Measurements from ENCODE around the gene SENP3.

Gene SENP3

DNA sequence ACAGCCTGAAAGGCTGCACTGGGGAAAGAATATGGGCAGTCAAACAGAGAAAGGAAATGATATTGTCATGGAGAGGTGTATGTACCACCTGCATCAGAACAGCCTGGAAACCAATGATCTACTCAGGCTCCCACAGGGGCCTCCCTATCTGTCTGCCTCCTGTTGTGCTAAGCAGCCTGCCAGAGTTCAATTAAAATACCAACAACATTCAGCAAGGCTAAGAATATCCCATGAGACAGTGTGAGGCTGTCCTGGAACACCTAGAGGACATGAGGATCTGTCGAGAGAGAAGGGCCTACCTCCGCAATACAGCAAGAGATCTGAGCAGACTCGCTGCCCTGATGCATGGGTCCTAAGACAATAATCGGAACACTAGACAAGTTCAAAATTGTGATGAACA, 44.6 kb downstream of the SENP3 start:
- no peak for DNase-seq

GRCh38 chr17:7610641-7611040, 48.9 kb downstream of the SENP3 start:
- no peak for DNase-seq

DNA sequence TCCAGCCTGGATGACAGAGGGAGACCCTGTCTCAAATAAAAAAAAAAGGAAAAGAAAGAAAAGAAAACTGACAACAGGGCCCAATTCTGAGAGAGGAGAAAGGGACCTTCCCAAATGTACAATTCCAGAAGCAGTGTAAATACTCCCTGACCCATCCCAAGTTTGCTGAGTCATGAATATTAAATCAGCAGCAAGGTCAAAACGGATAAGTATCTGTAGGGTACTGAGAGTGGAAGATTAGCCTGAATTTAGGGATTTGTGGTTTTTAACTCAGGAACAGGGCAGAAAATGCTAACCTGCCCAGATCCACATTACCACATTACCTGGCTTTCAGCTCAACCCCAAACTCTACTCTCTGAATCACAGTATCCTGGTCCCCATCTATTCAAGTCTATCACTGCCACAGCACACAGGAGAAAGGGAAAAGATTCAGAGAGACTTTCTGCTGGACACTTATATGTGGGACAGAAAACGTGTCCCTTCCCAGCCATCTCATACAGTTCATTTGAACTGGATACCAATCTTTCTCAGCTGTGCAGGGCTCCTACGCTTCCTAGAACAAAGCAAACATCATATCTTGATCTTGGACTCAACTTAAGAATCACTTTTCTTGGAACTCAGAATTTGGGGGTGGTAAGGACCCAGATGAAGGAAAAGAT, 50.0 kb downstream of the SENP3 start:
- DNase-seq: no peak

DNA sequence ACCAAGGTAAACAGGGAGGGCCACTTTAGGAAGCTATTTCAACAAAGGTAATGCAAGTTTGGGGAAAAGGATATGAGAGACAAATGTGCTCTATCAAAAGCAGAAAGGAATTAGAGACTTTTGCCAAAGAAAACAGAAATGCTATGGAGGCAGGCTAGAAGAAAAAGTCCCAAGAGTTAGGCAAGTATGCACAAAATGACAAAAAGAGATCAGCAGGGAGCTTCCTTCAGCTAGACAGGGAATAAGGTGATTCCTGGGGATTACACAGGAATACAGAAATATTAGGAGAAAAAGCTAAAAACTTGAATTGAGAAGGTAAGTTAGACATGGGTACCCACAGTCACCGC, 50.5 kb downstream of the SENP3 start:
- no peak for DNase-seq

DNA sequence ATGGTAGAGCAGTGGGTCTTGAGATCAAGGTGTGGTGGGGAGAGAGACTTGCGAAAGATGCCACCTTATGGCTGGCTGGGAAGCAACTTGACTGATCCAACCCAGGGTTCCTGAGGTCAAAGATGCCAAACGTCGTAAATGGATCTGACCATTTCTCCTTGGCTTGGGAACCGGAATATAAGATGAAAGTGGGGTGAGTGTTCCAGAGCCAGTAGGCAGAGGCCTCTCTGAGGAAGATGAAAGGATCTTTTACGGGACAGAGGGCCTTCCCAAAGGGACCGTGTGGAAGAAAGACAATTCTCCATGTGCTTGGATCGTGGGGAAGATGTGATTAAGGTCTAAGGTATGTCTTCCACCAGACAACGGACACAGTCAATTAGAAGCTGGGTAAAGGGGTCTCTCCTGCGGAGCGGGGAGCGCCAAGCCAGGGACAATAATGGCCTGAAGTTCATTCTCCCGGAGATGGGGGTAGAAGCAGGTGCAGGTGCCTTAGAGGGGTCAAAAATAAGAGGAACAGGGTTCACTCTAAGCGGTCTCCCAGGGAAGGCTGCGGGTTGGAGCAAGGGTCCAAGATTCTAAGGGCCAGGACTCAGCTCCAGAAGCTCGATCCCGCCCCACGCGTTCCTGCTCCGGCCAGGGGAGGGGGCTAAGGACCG, 52.2 kb downstream of the SENP3 start:
- DNase-seq: peak; percentile 41

GRCh38 chr17:7614425-7615264, 52.9 kb downstream of the SENP3 start, which contains the start of gene FXR2:
Gene FXR2 (minus strand): TSS chr17:7614897. CDS start chr17:7614532, 365 bp downstream.
- DNase-seq: peak; percentile 98

GRCh38 chr17:7615265-7615747, 53.6 kb downstream of the SENP3 start:
- no peak for DNase-seq

DNA sequence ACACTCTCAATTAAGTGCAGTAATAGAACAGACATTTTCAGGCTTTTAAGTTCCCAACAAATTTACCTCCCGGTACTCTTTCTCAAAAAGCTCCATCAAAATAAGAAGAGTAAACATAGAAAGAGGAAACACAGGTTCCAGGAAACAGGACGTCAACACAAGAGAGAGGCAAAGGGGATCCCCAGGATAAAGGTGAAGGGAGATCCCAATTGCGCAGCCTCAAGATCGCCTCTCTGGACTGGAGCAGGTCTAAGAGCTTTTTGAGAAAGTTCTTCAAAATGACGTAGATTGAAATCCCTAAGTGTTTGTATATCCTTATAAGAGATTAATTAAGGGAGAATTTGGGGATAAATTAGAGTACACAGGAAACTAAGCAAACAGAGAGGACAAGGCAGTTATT, 56.9 kb downstream of the SENP3 start:
- no peak for DNase-seq

GRCh38 chr17:7620835-7621234, 59.1 kb downstream of the SENP3 start:
- DNase-seq: no peak
